ENCODE measurements around the gene KDM5C.
A peak's percentile ranks its signal among the peaks of the same experiment; 100 is the strongest.

KDM5C gene

DNA sequence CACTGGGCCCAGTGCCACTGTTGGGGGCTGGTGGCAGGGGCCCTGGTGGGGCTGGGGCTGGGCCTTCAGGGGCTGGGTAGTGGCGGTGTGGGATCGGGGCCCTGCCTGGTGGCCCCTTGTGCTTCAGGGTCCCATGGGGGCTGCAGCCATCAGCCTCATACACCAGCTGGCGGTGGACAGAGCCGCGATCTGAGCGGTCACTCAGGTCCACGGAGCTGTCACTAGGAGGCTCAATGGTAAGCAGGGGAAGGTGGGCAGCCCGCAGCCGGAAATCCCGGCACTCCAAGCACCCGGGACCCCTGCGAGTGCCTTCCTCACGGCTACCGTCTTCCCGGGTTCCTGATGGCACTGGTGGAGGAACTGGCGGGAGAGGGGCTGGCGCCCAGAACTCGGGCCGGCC lies 25.5 kb upstream of the KDM5C start:
- DNase-seq (ENCODE audit: low read depth), result no peak

DNA sequence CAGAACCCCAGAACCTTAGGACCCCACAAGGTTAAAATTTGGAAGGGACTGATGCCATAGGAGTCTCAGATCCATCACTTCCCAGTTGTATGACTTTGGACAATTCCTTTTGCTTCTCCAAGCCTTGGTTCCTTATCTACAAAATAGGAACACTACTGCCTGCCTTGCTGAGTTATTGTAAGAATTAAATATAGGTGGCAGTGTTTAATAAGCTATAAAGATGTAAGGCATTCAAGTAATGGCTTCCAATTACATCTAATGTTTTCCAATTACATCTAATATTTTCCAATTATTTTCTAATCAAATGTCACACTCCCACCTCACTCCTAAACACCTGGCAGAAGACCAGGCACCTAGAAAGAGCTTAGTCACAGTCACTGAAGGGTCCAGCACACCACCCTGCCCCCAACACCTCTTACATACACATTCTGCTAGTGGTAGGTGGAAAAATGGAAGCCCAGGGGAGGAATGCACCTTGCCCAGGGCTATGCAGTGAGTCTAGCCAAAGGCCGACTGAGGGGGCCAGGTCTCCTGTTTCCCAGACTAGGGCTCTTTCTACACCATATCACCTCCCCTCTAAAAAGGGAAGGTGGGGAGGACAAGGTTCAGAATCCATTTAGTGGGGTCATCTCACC lies 24.5 kb upstream of the KDM5C start:
- no peak for DNase-seq (ENCODE audit: low read depth)

DNA sequence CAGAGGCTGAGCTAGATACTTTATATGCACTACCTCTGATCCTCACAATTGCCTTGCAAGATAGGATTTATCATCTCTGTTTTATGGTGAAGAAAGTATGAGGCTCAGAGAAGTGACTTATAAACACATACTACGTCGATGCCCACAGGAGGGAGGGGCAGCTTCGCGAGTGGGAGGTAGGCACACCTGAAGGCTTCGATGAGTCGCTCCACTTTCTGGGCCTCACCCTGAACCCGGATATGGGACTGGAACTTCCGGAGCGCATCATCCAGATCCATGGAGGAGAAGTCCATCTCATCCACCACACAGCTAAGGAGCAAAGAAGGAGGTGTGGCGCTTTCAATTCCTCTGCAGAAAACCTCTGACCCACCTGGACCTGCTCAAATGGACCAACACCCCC lies 22.9 kb upstream of the KDM5C start:
- DNase-seq (ENCODE audit: low read depth), result no peak

DNA sequence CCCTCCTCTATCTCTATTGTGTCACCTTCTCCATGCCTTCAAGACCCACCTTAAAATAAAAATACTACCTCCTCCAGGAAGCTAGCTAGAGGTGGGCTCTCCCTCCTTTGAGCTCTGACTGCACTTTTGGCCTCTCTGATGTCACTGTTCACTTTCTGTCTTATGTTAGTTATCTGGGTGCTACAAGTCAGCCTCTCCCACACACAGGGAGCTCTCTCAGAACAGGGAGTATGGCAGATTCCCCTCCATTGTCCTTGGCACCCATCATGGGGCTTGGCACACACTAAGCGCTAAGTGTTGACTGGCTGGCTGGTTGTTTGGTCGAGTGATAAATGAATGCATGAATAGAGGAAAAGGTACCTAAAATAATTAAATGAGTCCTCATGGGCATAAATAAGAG lies 21.2 kb upstream of the KDM5C start:
- no peak for DNase-seq (ENCODE audit: low read depth)

DNA sequence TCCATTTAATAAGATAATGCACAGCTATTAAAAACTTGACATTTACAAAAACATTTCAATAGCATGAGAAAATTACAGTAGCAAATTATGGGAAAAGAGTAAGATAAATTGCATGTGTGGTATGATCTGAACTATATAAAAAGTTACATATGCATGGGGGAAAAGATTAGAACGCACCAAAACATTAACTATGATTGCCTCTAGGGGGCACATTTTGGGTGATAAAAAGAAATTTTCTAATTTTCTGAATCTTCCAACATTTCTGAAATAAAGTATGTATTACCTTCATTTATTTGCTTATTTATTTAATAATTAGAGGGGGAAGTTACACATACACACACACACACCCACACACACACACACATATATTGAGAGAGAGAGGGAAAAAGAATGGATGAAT lies 19.6 kb upstream of the KDM5C start:
- DNase-seq (ENCODE audit: low read depth), result no peak

DNA sequence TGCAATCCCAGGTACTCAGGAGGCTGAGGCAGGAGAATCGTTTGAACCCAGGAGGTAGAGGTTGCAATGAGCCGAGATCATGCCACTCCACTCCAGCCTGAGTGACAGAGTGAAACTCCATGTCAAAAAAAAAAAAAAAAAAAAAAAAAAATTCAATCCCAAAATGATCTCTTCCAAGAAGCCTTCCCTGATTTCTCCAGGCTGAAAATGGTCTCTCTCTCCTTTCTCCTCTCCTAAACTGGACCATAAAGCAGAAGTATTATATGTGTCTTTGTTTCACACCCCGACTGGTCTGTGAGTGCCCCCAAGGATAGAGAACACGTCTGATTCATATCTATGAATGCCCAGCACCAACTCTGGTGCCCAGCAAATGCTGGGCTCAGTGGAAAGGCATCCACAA lies 17.3 kb upstream of the KDM5C start:
- DNase-seq (ENCODE audit: low read depth), result no peak

DNA sequence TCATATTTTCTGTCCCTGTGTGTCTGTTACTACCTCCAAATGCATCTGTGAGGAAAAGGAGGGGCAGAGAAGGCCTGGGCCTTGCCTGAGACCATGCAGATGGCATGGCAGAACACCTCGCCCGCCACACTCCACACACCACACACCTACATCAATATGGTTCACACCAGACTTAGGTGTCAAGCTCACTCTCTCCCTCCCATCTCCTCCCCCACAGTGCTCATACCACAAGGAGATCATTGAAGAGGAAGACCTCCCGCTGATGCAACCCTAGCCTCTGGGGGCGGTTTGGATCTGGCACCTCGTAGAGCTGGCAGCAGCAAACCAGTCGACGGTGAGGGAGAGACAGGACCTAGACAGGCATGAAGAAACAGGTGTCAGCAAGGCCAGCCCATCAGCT lies 16.6 kb upstream of the KDM5C start:
- DNase-seq (ENCODE audit: low read depth), result no peak

DNA sequence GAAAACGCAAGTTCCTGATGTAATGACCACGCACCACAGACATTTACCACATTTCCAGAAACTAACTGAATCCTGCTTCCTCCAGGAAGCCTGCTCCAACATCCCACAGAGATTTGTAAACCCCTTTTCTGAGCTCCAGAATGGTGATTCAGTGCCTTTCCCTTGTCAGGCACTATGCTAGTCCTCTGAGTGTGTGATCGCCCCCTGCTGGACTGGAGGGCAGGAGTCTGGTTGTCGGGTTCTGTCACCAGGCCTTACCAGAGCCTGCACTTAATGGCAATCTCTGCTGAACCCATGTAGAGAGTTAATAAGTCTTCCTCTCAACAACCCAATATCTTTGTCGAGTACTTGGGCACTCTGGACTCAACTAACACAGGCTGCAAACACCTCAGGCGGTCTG lies 14.5 kb upstream of the KDM5C start:
- no peak for DNase-seq (ENCODE audit: low read depth)

DNA sequence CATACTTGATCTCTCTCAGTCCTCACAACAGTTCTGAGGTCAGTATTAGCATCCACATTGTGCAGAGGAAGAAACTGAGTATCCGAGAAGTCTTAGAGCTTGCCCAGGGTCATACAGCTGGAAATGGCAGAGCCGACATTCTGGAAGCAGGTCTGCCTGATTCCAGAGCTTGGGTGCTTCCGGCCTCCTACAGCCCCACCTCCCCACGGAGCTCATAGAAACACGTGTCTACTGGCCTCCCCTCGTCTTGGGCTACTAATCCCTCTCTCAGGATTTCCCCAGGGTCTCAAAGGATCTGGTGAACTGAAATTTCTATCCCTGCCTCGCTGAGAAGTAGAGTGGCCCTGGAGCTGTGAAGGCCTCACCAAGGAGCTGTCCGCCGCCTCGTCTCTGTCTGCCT lies 12.0 kb upstream of the KDM5C start:
- no peak for DNase-seq (ENCODE audit: low read depth)

DNA sequence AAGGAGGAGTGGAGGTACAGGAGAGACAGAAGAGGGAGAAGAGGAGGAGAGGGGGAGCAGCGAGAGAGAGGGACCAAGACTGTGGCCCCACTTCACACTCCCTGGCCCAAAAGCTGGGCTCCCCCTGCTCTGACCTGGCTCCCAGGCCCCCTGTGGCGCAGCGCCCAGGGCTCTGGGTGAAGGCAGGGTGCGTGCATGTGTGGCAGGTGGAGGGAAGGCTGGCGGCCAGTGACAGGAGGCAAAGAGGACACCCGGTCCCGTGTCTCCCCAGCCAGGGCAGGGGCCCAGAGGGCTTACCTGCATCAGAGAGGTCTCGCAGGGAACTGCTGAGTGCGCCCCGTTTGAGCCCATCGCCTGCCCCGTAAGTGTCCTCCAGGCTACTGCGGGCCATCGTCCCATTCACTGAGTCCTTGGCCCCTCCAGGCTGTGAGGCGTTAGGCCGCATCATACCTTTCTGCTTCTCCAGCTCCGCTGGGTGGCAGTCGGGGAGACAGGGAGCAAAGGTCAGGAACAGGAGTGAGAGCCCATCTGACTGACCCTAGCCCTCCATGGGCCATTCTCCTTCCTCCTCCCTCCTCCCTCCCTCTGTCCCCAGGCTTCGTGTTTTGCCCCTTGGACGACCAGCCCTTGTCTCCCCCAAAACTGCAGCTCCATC lies 11.1 kb upstream of the KDM5C start:
- DNase-seq (ENCODE audit: low read depth), result no peak

DNA sequence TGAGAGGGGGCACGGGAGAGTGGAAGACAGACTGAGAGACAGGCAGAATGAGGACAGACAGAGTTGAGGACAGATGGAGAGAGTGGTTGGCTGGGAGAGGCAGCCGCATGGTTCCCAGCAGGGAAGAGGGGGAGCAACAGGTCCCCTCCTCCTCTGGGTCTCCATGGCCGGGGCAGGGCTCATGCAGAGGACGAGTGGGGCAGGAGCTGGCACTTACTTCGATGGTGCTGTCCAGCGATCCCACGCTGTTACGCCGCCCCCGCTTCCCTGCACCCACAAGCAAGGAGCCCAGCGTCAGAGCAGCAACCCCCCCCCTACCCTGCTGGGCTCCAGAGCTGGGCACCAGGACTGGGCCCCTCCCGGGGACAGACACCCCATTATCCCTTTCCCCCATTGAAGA lies 10.6 kb upstream of the KDM5C start:
- no peak for DNase-seq (ENCODE audit: low read depth)

DNA sequence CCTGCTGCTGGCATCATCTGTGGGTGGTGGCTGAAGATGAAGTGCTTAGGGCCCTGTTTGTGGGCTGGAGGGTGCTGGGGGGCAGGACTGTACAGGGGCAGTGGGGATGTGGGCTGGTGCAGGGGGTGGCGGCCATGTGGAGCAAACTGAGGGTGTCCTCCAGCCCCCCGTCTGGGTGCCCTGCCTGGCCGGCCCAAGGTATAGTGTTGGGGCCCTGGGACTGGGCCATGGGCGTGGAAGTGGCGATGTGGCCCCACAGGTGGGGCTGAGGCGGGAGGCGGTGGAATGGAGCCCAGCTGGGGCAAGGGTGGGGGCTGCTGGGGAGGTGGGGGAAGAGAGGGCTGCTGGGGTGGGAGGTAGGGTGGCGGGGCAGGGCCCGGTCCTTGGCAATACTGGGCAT lies 9.5 kb upstream of the KDM5C start:
- no peak for DNase-seq (ENCODE audit: low read depth)

DNA sequence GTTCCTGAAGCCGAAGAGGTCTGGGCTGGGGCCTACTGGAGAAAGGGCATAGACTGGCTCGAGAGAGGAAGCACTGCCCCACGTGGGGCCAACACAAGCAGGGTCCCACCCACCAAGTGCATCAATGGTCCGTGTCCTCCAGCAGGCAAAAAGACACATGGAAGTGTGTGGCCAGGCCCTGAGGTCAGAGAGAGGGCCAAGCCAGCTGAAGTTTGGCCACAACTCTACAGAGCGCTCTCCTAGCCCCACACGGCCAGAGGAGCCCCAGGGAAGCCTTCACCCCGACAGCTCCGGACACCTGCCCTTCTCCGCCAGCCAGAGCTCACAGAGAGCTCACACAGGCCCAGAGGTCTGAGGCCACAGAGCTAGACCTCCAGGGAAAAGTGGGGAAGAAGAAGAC lies 8.5 kb upstream of the KDM5C start:
- DNase-seq (ENCODE audit: low read depth), result no peak

DNA sequence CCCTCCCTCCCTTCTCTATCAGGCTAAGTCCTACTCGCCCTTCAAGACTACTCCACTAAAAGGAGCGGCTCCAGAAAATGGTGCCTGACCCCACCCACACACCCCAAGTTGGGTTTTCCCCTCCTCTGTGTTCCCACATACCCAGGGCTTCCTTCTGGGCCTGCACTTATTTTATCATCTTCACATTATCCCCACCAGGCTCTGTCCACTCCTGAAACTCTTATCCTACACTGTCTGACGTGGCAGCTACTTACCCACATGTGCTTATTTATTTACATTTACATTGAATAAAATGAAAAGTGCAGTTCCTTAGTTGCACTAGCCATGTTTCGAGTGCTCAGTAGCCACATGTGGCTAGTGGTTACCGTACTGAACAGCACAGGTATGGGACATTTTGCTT lies 5.1 kb upstream of the KDM5C start:
- no peak for DNase-seq (ENCODE audit: low read depth)

DNA sequence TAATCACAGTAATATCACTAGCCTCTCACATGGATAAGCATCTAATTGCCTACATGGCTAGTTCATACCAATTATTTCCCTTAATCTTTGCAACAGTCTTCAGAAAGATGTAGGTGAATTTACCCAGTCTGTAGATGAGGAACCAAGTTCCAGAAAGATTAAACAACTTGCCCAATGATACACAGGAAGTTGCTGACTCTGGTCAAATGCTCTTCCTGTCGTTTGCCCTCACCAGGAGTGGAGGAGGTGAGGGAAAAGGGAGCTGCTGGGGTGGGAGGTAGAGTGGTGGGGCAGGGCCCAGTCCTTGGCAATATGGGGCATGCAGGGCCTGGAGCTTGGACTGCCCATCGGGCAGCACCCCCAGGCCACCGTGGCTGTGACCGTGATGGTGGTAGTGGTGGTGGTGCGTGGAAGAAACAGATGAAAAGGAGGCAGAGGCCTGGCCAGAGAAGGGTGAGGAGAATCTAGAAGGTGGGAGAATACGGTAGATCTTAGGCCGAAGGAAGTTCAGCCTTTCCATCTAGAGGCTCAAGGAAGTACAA lies 2.3 kb upstream of the KDM5C start:
- DNase-seq (ENCODE audit: low read depth), result no peak

DNA sequence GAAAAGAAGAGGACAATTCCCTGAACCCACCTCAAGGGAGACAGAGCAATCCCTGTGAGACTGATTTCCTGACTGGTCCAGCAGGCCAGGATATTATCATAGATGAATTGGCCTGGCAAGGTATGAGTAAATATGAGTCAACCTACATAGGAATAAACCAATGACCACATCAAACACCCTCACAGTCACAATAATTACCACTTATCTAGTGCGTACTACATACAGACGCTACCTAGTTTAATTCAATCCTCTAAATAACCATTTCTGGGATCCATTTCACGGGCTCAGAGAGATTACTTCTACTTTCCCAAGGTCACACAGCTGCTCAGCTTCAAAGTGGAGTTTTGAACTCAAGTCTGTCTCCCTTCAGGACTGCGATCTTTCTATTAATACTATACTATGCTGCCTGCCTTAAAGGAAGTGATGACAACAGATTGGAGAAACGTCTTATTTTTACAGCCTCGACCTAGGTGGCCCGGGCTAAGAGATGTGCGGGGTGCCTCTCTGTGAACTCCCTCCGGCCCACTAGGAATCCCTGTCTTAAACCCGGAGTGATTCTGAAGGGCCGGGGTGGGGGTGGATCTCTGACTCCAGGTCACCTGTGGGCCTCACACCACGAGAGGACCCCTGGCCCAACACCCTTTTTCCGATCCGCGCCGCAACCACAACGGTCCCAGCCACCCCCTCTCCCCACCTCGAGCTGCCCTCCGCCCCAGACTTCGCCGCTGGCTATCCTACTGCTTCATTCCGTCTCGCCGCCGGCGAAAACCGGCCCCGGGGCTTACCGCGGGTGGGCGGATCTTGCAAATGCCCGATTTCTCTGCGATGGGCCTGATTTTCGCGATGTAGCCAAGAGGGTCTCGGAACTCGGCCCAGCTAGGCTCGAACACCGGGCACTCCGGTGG lies 800 bp downstream of the KDM5C start:
- peak; percentile 48 for DNase-seq (ENCODE audit: low read depth)

DNA sequence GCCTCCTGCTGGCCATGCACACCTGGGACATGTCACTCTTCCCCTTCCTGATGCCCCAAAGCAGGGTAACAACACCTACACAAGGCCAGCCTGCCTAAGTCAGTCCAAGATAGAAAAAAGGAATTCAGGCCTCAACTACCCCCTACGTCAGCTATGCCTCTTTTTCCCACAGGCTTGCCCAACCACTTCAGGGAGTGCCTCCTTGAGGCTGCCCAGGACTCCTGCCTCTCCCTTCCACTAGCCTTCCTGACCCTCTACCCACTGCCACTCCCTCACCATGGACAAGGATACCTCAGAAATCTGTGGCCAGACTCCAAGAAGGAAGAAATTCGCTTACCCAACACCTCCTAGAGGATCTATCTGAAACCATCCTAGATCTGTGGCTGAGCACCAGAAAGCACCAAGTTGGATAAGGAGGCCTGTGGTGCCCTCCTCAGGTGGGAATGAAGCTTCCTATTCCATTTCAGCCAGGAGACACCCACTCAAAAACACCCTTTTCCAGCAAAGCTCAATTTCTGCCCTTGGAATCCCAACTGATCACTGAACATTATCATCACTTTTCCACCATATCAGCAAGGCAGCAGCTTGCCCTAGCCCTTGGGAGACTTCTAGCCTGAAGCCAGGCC lies 1.8 kb downstream of the KDM5C start:
- no peak for DNase-seq (ENCODE audit: low read depth)

DNA sequence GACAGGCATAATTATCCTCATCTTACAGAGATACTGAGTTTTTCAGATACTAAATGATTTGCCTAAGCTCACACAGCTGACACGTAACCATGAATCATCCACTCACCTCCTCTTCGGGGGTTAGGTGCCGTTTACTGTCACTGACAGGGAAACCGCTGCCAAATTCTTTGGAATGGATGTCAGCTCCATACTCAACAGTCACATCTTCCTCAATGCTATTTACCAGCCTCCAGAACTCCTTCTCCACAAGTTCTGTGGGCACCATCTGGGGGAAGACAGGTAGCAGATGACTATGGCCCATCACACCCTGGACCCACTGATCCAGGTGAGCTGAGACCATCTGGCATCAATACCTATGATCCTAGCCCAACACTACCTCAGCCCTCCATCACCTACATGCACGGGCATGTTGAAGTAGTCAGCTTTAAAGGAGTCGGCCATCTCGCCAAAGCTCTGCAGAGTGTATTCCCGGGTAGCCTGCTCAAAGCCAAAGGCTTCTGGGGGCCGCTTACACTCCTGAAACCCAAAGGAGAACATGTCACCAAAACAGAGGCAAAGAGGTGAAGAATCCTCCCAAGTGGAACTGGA lies 13.5 kb downstream of the KDM5C start:
- peak; percentile 10 for DNase-seq (ENCODE audit: low read depth)

DNA sequence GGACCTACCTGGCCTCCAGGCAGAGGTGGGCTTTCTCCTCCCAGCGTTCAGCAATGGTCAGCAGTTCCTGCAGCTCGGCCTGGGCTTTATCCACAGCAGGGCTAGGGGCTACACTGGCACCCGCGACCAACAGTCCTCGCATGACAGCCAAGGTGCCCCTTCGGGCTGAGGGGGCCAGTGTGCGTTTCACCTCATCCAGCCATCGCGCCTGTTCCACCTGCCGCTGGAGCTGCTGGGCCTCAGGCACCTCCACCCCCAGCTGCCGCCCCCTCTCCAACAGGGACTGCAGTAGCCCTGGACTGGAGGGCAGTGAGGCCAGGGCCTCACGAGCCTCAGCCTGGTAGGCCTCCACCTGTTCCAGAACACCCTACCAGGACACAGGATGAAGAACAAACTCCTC lies 28.3 kb downstream of the KDM5C start:
- no peak for DNase-seq (ENCODE audit: low read depth)

DNA sequence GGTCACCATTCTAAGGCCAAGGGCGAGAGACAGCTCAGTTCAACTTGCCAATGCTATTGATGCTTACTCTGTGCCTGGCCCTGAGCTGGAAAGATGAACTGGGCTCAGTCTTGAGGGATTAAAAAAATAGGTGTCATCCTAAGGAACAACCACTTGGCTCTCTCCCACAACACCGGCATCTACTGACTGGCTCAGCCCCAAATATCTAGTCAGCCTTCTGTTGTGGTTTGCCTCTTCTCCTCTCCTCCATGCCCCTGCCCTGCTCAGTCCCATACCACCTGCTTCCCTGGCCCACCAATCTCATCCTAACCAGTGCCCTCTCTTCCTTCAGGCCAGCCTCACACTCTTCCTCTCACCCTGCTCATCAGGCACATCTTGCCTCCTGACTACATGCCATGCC lies 29.6 kb downstream of the KDM5C start:
- no peak for DNase-seq (ENCODE audit: low read depth)

DNA sequence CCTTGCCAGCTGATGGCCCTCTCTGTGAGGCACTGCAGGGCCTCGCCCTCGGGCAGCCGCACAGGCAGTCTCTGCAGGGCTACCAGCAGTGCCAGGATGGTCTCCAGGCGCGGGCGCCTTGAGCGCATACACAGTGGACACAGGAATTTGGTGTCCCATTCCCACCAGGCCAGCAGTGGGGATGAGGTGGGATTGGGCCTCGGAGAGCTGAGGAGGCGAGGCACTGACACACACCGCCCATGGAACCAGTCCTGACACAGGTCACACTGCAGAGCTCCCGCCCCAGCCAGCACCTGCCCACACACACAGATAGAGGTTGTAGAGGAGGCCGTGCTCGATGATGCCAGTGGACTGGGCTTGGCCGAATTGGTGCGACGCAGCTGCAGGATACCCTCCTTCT lies 30.7 kb downstream of the KDM5C start:
- no peak for DNase-seq (ENCODE audit: low read depth)

DNA sequence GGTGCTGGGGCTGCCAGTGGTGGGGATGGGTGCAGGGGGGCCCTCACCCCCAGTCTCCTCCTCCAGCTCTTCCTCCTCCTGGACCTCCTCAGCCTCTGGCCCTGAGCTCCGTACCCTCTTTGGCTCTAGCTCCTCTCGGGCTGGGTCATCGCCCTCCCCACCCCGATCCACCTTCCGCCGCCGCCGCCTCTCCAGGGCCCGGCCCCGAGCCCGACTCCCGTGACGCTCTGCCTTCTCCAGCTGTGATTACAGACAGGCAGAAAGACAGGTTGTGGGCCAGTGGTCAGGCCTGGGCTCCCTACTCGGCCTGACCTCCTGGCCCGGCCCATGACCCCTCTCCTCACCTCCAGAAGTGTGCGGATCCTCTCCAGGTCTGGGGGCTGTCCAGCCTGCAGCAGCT lies 31.9 kb downstream of the KDM5C start:
- DNase-seq (ENCODE audit: low read depth), result no peak

Data from HS-5 (cell line).